ENCODE results near the gene INPP5F. TPM values are rescaled to one million over a fixed set of nuclear protein-coding genes. Genes with fewer than 3 reads are reported as not detected.

Gene INPP5F
- total and polyA plus RNA-seq, 2 of the 13 experiments (the other 11 are each of a cell fraction or from before 2014, with no cell fraction given), result 12.5 to 15.7 TPM

GRCh38 chr10:119679480-119679829, 46.4 kb upstream of the INPP5F start (continued):
- no peak for TF ChIP-seq PLRG1 (conservative IDR thresholded peaks at IDR 0.05)

DNA sequence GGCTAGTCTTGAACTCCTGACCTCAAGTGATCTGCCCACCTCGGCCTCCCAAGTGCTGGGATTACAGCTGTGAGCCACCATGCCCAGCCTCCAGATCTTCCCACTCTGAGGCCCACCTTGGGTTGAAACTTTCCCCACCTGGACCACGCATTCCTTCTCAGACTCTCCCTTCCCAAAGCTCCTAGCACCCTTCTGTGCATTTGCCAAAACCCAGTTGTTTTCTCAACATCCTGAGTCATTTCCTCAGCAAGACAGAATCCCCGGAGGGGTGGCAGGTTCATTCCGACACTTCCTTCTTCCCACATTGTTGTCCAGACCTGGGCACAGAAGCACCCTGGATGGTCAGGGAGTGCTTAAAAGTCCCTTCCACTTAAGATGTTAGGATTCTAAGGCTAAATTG, 45.8 kb upstream of the INPP5F start:
- ChIA-PET CTCF (ENCODE audit: low intra/inter-chr PET ratio, low total read pairs) (no interaction called here), POLR2A (interaction anchor here (1.0 kb wide), 1 partner anchor 29 kb away, joined by 3 read pairs; the partner anchor contains the start of gene BAG3)
- in situ Hi-C loops (cut with HindIII; ENCODE audit: extremely low pct_ligation_motif_present, low pct_unique_long_range_greater_than_20kb), result loop anchor here (25.0 kb wide), 1 partner anchor 657 kb away; no protein-coding TSS in a partner anchor
- TF ChIP-seq ZNF737 (CRISPR knock-in tag; IDR thresholded peaks at IDR 0.05; ENCODE audit: borderline replicate concordance) (no peak), SOX5 (CRISPR knock-in tag; IDR thresholded peaks at IDR 0.05; ENCODE audit: borderline replicate concordance) (no peak), IRF1 (CRISPR knock-in tag; IDR thresholded peaks at IDR 0.05; ENCODE audit: low read depth) (no peak), ZNF431 (CRISPR knock-in tag; IDR thresholded peaks at IDR 0.05; ENCODE audit: borderline replicate concordance, low read depth) (no peak), HDAC6 (IDR thresholded peaks at IDR 0.05; ENCODE audit: low read depth, low read length) (no peak), NR0B2 (CRISPR knock-in tag; IDR thresholded peaks at IDR 0.05) (no peak), MTERF4 (CRISPR knock-in tag; IDR thresholded peaks at IDR 0.05) (no peak), ZFX (CRISPR knock-in tag; IDR thresholded peaks at IDR 0.05; ENCODE audit: low read depth) (no peak), ZBTB21 (CRISPR knock-in tag; IDR thresholded peaks at IDR 0.05) (no peak), SNAPC2 (CRISPR knock-in tag; IDR thresholded peaks at IDR 0.05) (no peak), RAD51 (IDR thresholded peaks at IDR 0.05; ENCODE audit: borderline replicate concordance) (no peak), ATM (IDR thresholded peaks at IDR 0.05; ENCODE audit: borderline replicate concordance) (no peak), RAD21 (CRISPR knock-in tag; IDR thresholded peaks at IDR 0.05) (no peak), PPARG (CRISPR knock-in tag; conservative IDR thresholded peaks at IDR 0.05) (no peak), SMARCE1 (IDR thresholded peaks at IDR 0.05; ENCODE audit: borderline replicate concordance) (no peak)
- TF ChIP-seq, protein P1, sequence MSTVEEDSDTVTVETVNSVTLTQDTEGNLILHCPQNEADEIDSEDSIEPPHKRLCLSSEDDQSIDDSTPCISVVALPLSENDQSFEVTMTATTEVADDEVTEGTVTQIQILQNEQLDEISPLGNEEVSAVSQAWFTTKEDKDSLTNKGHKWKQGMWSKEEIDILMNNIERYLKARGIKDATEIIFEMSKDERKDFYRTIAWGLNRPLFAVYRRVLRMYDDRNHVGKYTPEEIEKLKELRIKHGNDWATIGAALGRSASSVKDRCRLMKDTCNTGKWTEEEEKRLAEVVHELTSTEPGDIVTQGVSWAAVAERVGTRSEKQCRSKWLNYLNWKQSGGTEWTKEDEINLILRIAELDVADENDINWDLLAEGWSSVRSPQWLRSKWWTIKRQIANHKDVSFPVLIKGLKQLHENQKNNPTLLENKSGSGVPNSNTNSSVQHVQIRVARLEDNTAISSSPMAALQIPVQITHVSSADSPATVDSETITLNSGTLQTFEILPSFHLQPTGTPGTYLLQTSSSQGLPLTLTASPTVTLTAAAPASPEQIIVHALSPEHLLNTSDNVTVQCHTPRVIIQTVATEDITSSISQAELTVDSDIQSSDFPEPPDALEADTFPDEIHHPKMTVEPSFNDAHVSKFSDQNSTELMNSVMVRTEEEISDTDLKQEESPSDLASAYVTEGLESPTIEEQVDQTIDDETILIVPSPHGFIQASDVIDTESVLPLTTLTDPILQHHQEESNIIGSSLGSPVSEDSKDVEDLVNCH (CRISPR knock-in tag; IDR thresholded peaks at IDR 0.05), result no peak
- FAIRE-seq (no peak), DNase-seq (ENCODE audit: low spot score) (no peak), ATAC-seq (no peak)
- Histone ChIP-seq H3K79me2 (ENCODE audit: insufficient read depth, low read length) (no peaks in the 10 kb centered on the region), H3K4me2 (ENCODE audit: low read depth, low read length) (no peak overlapping the region), H3K27ac (ENCODE audit: extremely low read length, insufficient read depth, low read length) (no peak overlapping the region), H3K36me3 (replicated peaks in 1 of 2; ENCODE audit: control insufficient read depth in 1 of 2, insufficient read depth in 2 of 2, low read length in 2 of 2) (peaks cover 4 to 26% of the 10 kb centered on the region in 2 experiments), H3K9ac (ENCODE audit: insufficient read depth, low read depth, low read length) (no peak overlapping the region), H2AFZ (ENCODE audit: low read length) (no peak overlapping the region), H4K20me1 (ENCODE audit: insufficient read depth, low read length) (no peaks in the 10 kb centered on the region), H3K4me3 (replicated peaks in 1 of 3; ENCODE audit: insufficient read depth in 1 of 3, low read depth in 2 of 3, low read length in 3 of 3) (no peak overlapping the region), H3K4me1 (ENCODE audit: insufficient read depth, low read length) (no peaks in the 10 kb centered on the region), H3K27me3 (ENCODE audit: control insufficient read depth in 1 of 2, insufficient read depth in 2 of 2, low read length in 2 of 2) (no peaks in the 10 kb centered on the region), H3K9me3 (ENCODE audit: low read length) (no peaks in the 10 kb centered on the region)
- 82% methylated on average over 4 of the region's 4 CpGs for WGBS (ENCODE audit: low lambda C conversion rate)
- intact Hi-C loops (cut with micrococcal nuclease; ENCODE audit: unreplicated experiment), result no loop called here
- no TSS peak for BruUV-seq (replicated peaks)
